HG03460 (cell line): Measurements from ENCODE around the gene INTS14.
"Not testable (repeated sequence)": the region's sequence is repeated elsewhere in the genome, so short reads cannot be mapped to it uniquely, and the experiment has no call there.

ENCODE experiments used
- ATAC-seq: cut with Tn5 transposase; IDR thresholded peaks from one replicate; pipeline ENCODE4 v1.9.1; 2021; ENCODE audit not compliant: unreplicated experiment

The INTS14 gene

DNA sequence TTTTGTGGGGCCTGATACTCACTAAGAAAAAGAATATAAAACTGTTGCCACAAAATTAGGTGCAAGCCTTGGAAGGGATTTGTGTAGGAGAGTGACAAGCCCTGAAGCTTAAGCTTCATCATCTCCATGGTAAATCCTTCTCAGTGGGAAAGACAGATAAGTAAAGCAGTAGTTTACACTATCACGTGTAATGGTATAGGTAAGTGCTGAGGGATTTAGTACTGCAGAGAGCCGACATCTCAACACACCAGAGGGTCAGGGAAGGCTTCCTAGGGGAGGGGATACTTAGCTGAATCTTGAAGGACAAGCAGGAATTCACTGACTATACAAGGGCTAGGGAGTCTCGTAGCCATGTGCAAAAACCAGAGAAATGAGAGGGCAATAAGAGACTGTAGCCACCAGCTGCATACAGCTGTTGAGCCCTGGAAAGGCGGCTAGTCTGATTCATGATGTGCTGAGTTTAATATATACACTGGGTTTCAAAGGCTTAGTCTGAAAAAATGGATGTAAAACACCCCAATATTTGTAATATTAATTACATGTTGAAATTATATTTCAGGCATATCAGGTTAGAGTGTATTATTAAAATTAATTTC lies 21.9 kb upstream of the INTS14 start:
- ATAC-seq = no peak

DNA sequence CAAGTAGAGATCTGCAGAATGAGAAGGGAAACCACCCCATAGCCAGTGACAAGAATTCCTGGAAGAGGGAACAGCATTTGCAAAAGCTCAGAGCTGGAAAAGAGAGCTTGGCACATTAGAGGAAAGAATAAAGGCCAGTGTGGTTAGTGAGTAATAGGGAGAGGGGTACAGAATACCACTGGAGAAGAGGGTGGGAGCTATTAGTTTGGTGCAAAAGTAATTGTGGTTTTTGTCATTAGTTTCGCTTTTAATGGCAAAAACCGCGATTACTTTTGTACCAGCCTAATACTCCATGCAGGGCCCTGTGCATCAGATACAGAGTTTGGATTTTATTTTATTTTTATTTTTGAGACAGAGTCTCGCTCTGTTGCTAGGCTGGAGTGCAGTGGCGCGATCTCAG lies 20.6 kb upstream of the INTS14 start:
- no peak for ATAC-seq

DNA sequence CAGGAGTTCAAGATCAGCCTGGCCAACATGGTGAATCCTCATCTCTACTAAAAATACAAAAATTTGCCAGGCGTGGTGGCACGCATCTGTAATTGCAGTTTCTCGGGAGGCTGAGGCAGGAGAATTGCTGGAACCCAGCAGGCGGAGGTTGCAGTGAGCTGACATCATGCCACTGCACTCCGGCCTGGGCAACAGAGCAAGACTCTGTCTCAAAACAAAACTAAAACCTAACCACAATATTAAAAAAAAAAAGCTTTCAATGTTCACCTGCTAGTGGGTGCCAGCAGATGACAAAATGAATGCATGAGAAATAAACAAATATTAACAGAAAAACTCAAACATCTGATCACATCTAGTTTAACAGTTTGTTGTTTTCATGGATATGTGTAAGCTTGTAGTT lies 19.8 kb upstream of the INTS14 start:
- ATAC-seq = peak; percentile 74

DNA sequence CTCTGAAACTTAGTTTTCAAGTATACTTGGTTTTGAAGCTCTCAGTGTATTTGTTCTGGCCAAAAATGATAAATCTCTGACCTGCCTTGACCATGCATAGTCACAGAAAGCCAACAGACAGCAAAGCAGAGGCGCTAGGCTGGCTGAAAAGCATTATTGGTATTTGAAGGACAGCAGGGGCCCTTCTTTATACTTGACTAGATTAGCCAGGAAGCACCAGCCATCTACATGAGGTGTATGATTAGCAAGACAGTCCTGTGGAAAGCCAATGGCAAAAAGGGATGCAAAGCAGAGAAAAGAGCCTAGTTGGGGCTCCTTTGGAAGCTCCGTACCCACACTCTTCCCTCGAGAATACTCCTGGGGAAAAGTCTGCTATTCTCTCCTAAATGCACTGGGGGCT lies 18.6 kb upstream of the INTS14 start:
- ATAC-seq = no peak

DNA sequence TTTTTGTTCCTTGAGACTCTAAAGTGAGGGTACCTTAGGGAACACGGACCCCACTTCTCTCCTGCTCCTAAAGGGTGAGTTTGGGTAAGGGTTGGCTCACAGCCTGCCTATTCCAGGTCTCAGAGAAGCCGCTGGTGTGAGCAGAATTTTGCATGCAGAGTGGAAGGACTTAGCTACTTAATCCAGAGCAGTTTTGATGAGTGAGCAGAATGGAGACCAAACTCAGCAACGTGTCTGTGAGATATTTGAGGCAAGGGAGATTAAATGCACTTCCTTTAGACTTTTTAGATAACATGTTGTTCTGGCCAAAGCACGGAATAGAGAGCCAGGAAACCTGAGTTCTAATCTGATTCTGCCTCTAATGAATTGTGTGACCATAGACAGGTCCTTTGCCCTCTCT lies 15.9 kb upstream of the INTS14 start:
- ATAC-seq = no peak

DNA sequence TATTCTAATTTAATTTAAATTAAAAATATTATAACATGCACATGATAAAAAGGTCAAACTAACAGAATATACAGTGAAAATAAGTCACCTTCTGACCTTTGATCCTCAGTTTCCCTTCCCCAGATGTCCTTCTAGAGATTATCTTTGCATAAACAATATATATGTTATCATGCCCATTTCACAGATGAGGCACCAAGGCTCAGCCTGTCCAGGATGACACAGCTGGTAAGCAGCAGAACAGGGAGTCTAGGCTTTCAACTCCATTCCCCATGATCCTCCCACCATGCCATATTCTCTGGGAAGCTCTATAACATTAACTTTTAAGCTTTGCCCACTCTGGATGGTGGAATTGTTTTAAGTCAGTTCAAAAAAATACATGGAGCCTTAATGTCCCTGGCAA lies 12.2 kb upstream of the INTS14 start:
- no peak for ATAC-seq

DNA sequence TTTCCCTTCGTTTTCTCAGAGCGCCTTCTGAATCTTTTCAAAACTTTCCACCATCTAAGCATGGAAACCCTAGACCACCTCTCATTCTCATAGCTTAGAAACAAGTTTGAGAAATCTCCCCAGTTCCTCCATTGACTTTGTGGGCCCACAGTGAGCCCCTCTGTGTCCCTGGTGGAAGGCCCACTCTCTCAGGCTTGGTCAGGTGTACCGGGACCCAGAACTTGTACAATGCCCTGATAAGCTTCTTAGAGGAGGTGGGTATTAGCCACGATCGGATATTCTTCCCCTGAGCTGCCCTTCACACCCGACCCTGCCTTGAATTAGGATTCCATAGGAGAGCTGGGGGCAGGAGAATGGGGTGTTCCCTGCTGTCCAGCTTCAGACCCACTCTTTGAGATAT lies 10.7 kb upstream of the INTS14 start, which contains the start of gene SLC24A1:
Gene SLC24A1 (plus strand): TSS at position 301 of the 400 bp plus-strand sequence. CDS start 2,143 bp downstream, outside the sequence.
- ATAC-seq = no peak

DNA sequence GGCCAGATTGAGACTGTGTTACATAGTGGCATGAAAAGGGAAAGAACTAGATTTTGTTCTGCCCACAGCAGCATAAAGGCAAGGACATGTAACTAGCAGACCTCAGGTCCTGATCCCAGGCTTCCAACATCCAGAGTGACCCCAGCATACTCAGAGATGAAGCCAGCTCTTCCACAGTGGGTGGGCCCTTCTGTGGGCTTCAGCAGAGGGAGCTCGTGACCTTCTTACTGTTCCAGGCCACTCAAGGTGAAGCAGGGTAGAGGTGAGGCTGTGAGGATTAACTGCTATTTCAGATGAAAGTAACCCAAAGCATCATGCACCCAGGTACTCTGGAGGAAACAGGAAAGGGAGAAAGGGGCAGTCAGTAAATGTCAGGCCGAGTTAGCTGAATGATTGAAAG lies 9.9 kb upstream of the INTS14 start:
- ATAC-seq = no peak

DNA sequence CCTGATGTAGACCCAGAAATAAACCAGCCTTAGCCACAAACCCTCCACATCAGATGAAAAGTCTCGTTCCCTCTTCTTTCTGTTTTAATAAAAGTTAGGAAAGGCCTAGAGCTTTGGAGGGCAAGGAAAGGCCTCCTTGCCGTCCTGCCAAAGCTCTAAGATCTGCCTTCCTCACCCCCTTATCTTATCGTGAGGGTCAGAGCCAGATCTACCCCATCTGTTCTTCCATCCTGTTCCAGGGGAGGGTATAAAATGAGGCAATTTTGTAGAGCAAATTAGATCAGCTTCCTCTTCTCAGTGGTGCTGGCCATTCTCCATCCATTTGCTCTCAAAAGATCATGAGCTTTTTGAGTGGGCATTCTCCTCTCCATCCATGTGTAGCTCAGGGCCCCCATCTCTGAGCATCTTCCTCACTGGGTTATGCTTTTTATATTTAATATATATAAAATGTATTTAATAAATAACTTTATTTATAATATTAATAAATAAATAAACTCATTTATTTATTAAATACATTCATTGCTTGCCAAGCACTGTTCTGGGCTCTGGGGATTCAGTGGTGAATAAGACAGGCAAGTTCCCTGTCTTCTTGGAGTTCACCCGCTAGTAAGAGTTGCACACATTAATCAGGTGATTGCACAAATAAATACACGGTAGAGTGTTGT lies 8.8 kb upstream of the INTS14 start:
- ATAC-seq = no peak

DNA sequence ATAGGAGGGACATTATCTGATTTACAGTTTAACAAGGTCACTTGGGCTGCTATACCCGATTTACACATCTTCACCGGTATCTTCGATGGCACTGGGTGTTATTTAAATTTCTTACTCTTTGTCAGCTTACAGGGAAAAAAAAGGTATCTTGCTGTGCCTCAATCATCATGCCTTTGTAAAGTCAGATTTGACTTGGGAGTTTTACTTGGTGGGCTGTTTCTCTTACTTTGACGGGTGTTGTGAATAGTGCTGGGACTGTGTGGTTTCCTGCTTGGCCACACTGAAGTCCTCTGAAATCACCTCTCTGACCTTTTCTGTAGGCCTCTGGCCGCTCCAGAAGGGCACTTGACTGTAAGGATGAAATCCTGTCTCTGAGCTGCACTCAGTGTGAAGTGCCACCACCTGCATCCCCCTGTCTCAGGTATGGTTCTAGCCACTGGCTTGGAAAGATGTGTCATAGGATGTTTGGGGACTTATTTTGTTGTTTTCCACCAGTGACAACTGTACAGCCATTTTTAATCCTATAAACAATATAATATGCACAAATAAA lies 7.7 kb upstream of the INTS14 start:
- ATAC-seq = no peak

DNA sequence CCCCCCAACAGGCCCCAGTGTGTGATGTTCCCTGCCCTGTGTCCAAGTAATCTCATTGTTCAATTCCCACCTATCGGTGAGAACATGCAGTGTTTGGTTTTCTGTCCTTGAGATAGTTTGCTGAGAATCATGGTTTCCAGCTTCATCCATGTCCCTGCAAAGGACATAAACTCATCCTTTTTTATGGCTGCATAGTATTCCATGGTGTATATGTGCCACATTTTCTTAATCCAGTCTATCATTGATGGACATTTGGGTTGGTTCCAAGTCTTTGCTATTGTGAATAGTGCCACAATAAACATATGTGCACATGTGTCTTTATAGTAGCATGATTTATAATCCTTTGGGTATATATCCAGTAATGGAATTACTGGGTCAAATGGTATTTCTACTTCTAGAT lies 5.0 kb upstream of the INTS14 start:
- not testable (repeated sequence) for ATAC-seq

DNA sequence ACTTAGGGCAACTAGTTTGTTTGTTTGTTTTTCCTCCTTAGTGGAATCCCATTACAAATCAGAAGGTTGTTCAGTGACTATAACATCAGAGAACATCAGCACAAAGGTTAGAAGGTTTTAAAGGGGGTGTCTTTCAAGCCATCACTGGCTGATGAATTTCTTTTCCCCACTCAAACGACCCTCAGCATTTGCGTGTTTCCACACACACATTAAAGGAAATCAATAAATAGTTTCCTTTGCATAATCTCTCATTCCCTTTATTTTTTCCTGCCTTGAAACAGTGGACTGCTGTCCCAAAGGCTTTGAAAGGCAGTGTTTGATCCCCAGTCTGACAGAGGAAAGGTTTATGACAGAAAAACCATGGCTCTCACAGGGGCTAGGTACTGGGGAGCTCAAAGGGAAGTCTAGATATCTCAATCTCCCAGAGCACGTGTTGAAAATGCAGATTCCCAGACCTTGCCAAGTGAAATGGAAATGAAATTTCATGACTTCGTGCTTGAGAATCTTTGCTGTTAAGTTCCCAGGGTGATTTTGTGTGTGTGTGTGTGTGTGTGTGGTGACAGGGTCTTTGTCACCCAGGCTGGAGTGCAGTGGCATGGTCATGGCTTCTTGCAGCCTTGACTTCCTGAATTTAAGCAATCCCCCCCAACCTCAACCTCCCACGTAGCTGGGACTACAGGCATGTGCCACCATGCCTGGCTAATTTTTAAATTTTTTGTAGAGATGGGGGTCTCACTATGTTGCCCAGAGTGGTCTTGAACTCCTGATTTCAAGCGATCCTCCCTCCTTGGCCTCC lies 2.2 kb upstream of the INTS14 start:
- ATAC-seq = no peak

DNA sequence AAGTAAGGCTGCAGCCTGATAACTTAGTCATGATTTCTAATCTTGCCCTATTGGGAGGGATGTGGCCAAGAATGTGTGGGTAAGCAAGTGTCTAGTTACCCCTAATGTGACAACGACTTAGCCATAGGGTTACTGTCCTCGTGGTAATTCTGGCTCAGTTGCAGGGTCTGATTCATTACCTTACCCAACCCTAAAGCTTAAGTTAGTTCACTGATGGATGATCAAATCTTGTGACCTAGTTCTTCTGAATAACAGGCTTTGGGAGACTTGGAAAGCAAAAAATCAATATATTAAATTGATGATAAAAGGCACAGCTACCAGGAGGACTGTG lies 1.6 kb upstream of the INTS14 start:
- ATAC-seq = no peak

DNA sequence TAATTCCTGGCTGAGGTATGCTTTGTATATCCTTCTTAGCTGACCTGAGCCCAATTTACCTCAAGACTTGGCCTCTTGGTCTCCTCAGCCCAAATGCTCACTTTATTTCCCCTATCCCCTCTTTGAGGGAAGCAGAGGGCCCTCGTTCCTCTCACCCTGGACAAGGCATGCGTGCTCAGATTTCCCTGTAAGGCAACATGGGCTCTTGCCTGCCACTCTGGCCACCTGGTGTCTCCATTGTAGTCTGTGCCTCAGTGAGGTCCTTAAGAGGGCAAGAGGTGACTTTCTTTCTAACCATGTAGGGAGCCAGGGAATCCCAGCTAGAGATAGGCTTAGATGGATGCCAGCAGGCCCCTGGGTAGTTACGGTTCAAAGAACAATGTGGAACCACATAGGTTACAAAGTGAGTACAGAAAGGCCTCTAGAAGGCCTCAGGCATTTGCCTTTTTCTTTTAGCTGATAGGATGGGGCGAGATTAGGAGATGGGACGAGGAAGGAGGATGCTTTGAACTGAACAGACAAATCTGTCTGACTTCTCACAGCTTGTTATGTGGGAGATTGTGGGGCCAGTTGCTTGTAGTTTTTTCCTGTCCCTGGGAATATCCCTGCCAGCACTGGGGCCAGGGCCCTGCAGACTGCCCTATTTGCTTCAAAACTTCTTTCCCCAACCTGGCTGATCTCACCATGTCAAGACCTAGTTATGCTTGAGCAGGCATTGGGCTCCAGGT lies 1.1 kb upstream of the INTS14 start:
- no peak for ATAC-seq

DNA sequence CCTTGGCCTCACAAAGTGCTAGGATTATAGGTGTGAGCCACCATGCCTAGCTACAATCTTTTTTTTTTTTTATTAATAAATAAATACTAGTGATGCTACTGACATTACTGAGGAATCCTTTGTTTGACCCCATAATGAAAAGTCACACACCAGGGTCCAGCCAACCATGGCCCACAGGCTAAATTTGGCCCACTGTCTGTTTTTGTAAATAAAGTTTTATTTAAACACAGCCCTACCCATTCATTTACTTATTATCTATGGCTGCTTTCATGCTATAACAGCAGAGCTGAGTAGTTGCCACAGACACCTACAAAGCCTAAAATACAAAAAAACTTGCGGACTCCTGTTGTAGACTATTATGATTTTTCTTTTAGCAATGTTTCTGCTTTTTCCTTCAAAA lies 7.4 kb downstream of the INTS14 start:
- no peak for ATAC-seq

DNA sequence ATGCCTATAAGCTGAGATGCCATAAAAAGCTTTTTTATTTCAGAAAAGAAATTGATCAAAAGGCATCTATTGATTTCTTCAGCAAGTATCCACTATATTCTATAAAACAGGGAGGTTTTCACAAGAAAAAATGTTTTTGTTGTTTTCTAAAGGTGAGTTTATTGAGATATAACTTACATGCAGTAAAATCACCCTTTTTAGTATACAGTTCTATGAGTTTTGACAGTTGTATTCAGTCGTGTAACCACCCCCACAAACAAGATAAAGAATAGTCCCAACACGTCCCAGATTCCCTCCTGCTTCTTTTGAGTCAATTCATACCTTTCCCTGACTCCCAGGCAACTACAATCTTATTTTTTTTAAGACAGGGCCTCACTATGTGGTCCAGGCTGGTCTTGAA lies 7.8 kb downstream of the INTS14 start:
- ATAC-seq = no peak

DNA sequence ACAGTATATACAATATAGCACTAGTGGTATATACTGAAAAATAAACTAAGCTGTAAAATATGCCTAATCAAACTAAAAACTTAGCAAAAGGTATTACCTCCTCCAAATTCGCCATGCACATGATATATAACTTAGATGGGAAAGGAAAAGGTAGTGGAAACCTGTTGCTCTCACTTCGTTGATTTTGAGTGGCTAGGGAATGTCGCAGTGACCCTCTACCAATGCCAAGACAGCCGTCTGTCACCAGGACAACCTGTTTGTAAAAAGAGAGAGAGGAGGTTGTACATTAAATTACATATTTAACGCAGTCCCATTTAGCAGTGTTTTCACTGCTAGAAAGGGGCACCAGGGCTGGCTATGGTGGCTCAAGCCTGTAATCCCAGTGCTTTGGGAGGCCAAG lies 11.3 kb downstream of the INTS14 start:
- ATAC-seq = no peak

DNA sequence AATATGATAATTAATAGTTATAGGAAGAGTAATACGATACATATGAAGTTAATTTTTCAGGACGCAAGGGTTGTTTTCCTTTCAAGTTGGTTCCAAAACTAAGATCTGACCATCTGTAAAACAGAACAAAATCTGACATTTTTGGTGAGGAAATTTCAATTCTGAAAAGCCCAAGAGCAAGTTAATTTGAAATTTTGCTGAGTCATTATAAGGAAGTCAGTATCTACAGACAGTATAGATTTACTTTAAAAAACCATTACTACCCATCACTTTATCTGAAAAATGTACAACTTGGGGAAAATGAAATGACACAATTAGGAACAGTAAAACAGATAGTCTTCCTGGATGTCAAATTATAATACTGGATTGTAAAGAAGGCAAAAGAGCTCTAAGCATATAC lies 12.5 kb downstream of the INTS14 start:
- no peak for ATAC-seq

DNA sequence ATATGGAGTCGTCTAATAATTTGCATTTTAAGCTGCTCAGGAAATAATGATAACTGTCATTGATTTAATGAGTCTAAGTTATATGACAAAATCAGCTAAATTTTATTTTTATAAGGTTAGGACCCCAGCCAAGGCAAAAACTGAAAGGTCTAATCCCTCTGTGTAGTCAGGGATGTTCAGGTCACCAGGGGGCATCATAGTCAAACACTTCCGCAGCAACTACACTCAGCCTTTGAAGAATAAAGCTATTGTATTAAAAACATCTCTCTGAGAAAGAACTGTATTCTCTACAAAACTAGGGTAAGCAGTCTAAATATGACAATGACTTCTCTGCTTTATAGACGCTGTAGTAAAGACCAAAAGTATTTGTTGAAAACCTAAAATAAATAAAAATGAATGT lies 15.0 kb downstream of the INTS14 start:
- ATAC-seq = no peak

DNA sequence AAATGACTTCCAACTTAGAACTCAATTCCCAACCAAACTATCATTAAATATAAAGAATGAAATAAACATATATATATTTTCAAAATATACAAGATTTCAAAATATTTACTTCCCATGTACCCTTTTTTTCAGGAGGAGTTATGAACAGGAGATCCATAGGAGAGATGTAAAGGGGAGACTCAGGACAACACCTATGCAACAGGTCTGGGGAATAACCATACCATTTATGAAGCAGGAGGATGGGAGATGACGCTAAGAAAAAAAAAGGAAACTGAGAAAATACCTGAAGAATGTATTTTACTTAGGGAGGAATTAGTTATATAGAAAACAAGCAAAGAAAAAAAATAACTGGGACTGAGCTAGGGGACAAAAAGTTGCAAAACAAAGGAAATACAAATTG lies 23.8 kb downstream of the INTS14 start:
- no peak for ATAC-seq

DNA sequence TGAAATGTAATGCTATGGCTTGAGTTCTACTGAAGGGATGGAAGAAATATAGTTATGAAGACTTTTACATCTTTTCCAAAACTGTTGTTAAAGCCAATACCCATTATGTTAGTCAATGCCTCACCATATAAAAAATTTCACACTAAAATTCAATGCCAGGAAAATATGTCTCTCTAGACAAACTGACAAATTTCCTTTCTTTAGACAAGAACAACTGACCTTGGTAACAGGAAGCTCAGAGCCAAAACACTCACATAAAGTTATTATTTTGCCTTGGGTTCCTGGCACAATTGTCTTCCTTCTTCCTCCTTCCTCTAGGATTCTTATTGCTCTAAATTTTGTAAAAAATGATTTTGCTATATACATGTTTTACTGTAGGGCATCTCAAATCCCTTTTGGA lies 26.7 kb downstream of the INTS14 start:
- no peak for ATAC-seq
